ENCODE data around the gene TSPAN9. TPM values are rescaled to one million over a fixed set of nuclear protein-coding genes. Genes with fewer than 3 reads are reported as not detected.

The TSPAN9 gene
- total and polyA plus RNA-seq, 8 donors: 1.4 to 58.3 (median 7.9) TPM

DNA sequence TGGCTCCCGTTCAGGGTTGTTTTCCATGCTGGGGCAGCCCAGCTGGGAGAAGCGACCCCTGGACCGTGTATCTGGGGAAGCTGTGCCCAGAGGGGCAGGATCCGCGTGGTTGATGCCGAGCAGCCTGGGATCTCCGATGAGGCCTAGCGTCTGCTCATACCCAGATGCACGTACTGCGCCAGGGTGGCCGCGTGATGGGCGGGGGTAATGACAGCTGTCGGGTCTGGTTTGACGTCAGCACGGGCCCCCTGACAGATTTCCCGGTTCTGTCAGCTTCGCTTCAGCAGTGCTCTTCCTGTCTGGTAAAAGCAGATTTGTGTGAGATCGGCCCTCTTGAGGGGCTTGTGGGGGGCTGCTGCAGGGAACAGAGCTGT, 147.3 kb downstream of the TSPAN9 start:
- no peak overlapping the region for H3K27ac ChIP-seq
- no peaks in the 10 kb centered on the region for H3K9me3 ChIP-seq
- no peak for DNase-seq
- WGBS, 5 donors: 86 to 92% (median 89%) methylated on average over 14 to 19 of the region's 19 CpGs
- no peaks in the 10 kb centered on the region for H3K27me3 ChIP-seq
- TF ChIP-seq EP300 (IDR thresholded peaks at IDR 0.05) (no peak), POLR2AphosphoS5 (IDR thresholded peaks at IDR 0.05) (no peak)
- peaks cover 0 to 13% (median under 1%) of the 10 kb centered on the region in 4 donors for H3K4me1 ChIP-seq
- no peaks in the 10 kb centered on the region for H3K36me3 ChIP-seq
- intact Hi-C loops (cut with DNase I; ENCODE audit: low total_unique reads): no loop called here
- H3K4me3 ChIP-seq: no peak overlapping the region

DNA sequence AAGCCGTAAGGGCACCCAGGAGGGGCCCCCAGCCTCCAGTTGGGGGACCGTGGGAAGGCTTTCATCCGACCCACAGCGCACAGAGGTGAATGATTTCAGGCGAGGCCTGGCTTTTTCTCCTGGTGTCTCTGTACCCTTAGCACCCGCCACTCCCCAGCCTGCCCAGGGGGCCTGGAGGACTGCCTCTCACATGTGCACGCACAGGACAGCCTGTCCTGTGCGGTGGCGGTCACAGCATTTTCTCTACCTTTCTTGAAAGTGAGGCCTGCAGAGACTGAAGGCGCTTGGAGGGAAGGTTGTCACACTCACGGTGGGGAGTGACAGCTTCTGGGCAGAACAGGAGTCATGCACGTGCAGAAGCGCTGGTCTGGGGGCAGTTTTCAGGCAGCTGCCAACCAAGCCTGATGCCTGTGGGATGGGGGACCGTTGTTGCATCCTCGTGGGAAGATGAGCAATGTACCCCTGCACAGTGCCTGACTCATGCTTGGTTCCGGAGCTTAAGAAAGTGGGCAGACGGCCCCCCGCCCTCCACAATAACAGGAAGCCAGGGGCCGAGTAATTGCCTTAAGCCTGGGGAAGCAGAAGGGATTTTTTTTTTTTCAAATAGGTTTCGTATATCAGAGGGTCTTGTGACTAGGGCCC, 148.1 kb downstream of the TSPAN9 start:
- H3K27ac ChIP-seq: no peak overlapping the region
- no peak overlapping the region for H3K4me3 ChIP-seq
- intact Hi-C loops (cut with DNase I; ENCODE audit: low total_unique reads): no loop called here
- no peaks in the 10 kb centered on the region for H3K27me3 ChIP-seq
- WGBS, 5 donors: 64 to 85% (median 81%) methylated on average over 10 to 20 of the region's 20 CpGs
- no peaks in the 10 kb centered on the region for H3K9me3 ChIP-seq
- no peak for DNase-seq
- TF ChIP-seq POLR2A (IDR thresholded peaks at IDR 0.05): no peak
- TF ChIP-seq EP300 (IDR thresholded peaks at IDR 0.05): no peak
- TF ChIP-seq POLR2AphosphoS5 (IDR thresholded peaks at IDR 0.05): no peak
- TF ChIP-seq, protein P1, sequence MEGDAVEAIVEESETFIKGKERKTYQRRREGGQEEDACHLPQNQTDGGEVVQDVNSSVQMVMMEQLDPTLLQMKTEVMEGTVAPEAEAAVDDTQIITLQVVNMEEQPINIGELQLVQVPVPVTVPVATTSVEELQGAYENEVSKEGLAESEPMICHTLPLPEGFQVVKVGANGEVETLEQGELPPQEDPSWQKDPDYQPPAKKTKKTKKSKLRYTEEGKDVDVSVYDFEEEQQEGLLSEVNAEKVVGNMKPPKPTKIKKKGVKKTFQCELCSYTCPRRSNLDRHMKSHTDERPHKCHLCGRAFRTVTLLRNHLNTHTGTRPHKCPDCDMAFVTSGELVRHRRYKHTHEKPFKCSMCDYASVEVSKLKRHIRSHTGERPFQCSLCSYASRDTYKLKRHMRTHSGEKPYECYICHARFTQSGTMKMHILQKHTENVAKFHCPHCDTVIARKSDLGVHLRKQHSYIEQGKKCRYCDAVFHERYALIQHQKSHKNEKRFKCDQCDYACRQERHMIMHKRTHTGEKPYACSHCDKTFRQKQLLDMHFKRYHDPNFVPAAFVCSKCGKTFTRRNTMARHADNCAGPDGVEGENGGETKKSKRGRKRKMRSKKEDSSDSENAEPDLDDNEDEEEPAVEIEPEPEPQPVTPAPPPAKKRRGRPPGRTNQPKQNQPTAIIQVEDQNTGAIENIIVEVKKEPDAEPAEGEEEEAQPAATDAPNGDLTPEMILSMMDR (IDR thresholded peaks at IDR 0.05): no peak
- H3K36me3 ChIP-seq: no peaks in the 10 kb centered on the region
- H3K4me1 ChIP-seq: peaks cover 0 to 7% (median 0%) of the 10 kb centered on the region in 4 donors

DNA sequence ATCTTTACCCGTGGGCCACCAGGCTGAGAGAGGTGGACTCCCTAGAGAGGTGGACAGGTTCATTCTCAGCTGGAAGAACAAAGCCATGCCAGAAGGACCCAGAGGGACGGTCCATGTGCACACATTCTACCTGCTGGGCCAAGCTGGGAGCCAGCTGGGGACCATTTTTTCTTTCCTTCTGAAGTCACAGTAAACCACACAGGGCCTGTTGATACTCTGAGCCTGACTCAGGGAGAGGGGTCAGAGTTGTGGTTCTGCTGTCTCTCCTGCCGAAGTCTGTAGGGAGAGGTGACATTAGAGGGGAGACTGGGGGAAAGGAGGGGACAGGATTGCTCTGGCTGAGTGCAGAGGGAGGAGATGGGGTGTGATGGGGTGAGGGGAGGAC, 148.6 kb downstream of the TSPAN9 start:
- Histone ChIP-seq H3K9me3 (no peaks in the 10 kb centered on the region), H3K4me1 (peaks cover 0 to 2% (median 0%) of the 10 kb centered on the region in 4 donors), H3K27me3 (no peaks in the 10 kb centered on the region), H3K27ac (no peak overlapping the region), H3K36me3 (no peaks in the 10 kb centered on the region), H3K4me3 (no peak overlapping the region)
- 76 to 84% (median 77%) methylated on average over 3 of the region's 3 CpGs for WGBS, 5 donors
- no peak for TF ChIP-seq POLR2A (IDR thresholded peaks at IDR 0.05)
- TF ChIP-seq EP300 (IDR thresholded peaks at IDR 0.05): no peak
- TF ChIP-seq POLR2AphosphoS5 (IDR thresholded peaks at IDR 0.05): no peak
- TF ChIP-seq, protein P1 (IDR thresholded peaks at IDR 0.05): no peak
- no peak for DNase-seq
- intact Hi-C loops (cut with DNase I; ENCODE audit: low total_unique reads): no loop called here

DNA sequence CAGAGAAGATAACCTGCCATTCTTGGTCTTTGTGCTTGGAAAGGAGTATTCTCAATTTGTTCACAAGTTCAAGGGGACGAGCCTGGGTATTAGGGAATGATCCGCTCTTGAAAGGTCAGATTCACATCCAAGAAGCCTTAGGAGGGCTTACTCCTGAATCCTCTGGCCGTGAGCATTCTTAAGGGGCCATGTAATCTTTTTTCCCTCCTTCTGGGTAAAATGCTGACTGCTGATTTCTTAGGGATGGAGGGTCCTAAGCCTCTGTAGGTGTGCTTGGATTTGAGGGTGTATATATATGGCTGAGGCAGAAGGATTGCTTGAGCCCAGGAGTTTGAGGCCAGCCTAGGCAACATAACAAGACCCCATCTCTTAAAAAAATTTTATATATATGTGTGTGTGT, 149.1 kb downstream of the TSPAN9 start:
- H3K36me3 ChIP-seq: no peaks in the 10 kb centered on the region
- no peak overlapping the region for H3K27ac ChIP-seq
- no peak for DNase-seq
- intact Hi-C loops (cut with DNase I; ENCODE audit: low total_unique reads): no loop called here
- no peaks in the 10 kb centered on the region for H3K9me3 ChIP-seq
- no peaks in the 10 kb centered on the region for H3K27me3 ChIP-seq
- no peaks in the 10 kb centered on the region for H3K4me1 ChIP-seq
- no peak for TF ChIP-seq POLR2A (IDR thresholded peaks at IDR 0.05)
- no peak for TF ChIP-seq EP300 (IDR thresholded peaks at IDR 0.05)
- TF ChIP-seq POLR2AphosphoS5 (IDR thresholded peaks at IDR 0.05): no peak
- TF ChIP-seq, protein P1 (IDR thresholded peaks at IDR 0.05): no peak
- no peak overlapping the region for H3K4me3 ChIP-seq
- WGBS, 5 donors: 82 to 92% (median 89%) methylated on average over 3 of the region's 3 CpGs
